SK-N-SH treated with all-trans-retinoic acid at 6 μM for 48 hours (cell line): ENCODE data around the gene FBLIM1.

Experiments used
- ARNTL ChIP-seq: fragments of 450-650 bp; formaldehyde crosslinking; IDR thresholded peaks from 2 replicates; pipeline ENCODE4 v1.5.0; 2020; ENCODE audit warnings: low read depth, mild to moderate bottlenecking, moderate library complexity, borderline replicate concordance
- ESRRG ChIP-seq: fragments of 250-450 bp; sonication (Bioruptor Pico); IDR thresholded peaks from 2 replicates; pipeline ENCODE4 v1.6.1; 2021; ENCODE audit warnings: mild to moderate bottlenecking
- ISL1 ChIP-seq: fragments of 250-450 bp; sonication (Bioruptor Pico); IDR thresholded peaks from 2 replicates; pipeline ENCODE4 v2.1.2; 2022; ENCODE audit warnings: mild to moderate bottlenecking, moderate library complexity
- RARB ChIP-seq: fragments of 250-450 bp; sonication (Bioruptor Pico); IDR thresholded peaks from 2 replicates; pipeline ENCODE4 v1.8.0; 2021; ENCODE audit warnings: mild to moderate bottlenecking, moderate library complexity
- TOX ChIP-seq: fragments of 250-450 bp; sonication (Bioruptor Pico); IDR thresholded peaks from 2 replicates; pipeline ENCODE4 v1.8.0; 2021; ENCODE audit warnings: mild to moderate bottlenecking, moderate library complexity, borderline replicate concordance
- ZFP3 ChIP-seq: fragments of 250-450 bp; sonication (Bioruptor Pico); IDR thresholded peaks from 2 replicates; pipeline ENCODE4 v1.5.0; 2020; ENCODE audit warnings: mild to moderate bottlenecking, moderate library complexity
- ZFP30 ChIP-seq: fragments of 450-650 bp; formaldehyde crosslinking; IDR thresholded peaks from 2 replicates; pipeline ENCODE4 v1.5.0; 2022; ENCODE audit warnings: mild to moderate bottlenecking, moderate library complexity
- TF ChIP-seq, protein P1 (sequence below): fragments of 250-450 bp; sonication (Bioruptor Pico); IDR thresholded peaks from 2 replicates; pipeline ENCODE4 v1.8.0; 2020; ENCODE audit warnings: mild to moderate bottlenecking, moderate library complexity, borderline replicate concordance

DNA sequence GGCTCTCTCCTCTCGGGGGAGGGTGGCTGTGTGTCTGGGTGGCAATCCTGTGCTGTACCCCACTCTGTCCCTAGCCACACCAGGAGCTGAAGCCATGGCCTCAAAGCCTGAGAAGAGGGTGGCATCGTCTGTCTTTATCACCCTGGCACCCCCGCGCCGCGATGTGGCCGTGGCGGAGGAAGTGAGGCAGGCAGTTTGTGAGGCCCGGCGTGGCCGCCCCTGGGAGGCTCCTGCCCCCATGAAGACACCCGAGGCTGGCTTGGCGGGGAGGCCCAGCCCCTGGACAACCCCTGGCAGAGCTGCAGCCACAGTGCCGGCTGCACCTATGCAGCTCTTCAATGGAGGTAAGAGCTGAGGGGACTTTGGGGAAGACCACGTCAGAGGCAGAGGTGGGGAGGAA lies 6.3 kb downstream of the FBLIM1 start:
- TF ChIP-seq ZFP30 (CRISPR knock-in tag) (no peak), ESRRG (no peak), ISL1 (CRISPR knock-in tag) (no peak), ARNTL (no peak), RARB (CRISPR knock-in tag) (no peak), TOX (no peak), ZFP3 (no peak)
- TF ChIP-seq, protein P1, sequence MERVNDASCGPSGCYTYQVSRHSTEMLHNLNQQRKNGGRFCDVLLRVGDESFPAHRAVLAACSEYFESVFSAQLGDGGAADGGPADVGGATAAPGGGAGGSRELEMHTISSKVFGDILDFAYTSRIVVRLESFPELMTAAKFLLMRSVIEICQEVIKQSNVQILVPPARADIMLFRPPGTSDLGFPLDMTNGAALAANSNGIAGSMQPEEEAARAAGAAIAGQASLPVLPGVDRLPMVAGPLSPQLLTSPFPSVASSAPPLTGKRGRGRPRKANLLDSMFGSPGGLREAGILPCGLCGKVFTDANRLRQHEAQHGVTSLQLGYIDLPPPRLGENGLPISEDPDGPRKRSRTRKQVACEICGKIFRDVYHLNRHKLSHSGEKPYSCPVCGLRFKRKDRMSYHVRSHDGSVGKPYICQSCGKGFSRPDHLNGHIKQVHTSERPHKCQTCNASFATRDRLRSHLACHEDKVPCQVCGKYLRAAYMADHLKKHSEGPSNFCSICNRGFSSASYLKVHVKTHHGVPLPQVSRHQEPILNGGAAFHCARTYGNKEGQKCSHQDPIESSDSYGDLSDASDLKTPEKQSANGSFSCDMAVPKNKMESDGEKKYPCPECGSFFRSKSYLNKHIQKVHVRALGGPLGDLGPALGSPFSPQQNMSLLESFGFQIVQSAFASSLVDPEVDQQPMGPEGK: no peak
